ENCODE results near the gene MLH3.
"Not testable (repeated sequence)": the region's sequence is repeated elsewhere in the genome, so short reads cannot be mapped to it uniquely, and the experiment has no call there.

The MLH3 gene

GRCh38 chr14:75002392-75003249 lies 48.6 kb downstream of the MLH3 start, which contains the start of gene EIF2B2:
Gene EIF2B2, plus strand, starts transcription at chr14:75002921. Its CDS starts 70 bp downstream, at chr14:75002991.
- Histone ChIP-seq H3K4me3 (peak within 1 kb of the TSS; percentile 71 to 95 (median 88)), H3K27ac (peak within 1 kb of the TSS; percentile 66 to 94 (median 88))

DNA sequence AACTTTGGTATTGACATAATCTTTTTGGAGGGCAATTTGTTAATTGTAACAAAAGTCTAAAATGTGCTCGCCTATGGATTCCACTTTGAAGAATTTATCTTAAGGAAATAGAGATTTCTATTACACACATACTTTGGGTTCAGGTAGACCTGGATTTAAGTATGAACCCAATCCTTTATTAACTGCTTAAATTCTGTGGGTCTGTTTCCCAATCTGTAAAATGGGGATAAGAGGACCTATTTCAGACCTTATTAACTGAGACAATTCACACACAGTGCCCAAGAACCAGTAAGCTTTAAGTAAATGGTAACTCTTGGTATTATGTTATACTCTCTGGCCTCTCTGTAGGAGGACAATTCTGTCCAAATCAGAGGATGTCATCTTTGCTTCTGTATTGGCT lies 49.4 kb downstream of the MLH3 start:
- Histone ChIP-seq H3K4me3 (peak overlapping the region; percentile 71 to 95 (median 88)), H3K27ac (peak overlapping the region in 20 of 21 experiments; percentile 66 to 93 (median 88))

DNA sequence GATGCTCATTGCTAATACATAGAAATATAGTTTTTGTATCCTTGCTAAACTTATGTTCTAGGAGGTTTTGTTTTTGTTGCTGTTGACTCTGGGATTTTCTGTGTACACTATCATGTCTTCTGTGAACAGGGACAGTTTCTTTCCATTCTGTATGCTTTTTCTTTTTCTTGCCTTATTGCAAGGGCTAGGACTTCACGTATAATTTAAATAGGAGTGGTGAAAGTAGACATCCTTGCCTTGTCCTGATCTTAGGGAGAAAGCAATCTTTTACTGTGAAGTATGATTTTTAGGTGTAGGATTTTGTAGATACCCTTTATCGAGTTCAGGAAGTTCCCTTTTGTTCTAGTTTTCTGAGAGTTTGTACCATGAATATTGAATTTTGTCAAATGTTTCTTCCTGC lies 50.0 kb downstream of the MLH3 start:
- no peak overlapping the region for H3K4me3 ChIP-seq
- no peak overlapping the region for H3K27ac ChIP-seq

DNA sequence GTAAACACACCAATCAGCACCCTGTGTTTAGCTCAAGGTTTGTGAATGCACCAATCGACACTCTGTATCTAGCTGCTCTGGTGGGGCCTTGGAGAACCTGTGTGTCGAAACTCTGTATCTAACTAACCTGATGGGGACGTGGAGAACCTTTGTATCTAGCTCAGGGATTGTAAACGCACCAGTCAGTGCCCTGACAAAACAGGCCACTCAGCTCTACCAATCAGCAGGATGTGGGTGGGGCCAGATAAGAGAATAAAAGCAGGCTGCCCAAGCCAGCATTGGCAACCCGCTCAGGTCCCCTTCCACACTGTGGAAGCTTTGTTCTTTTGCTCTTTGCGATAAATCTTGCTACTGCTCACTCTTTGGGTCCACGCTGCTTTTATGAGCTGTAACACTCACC lies 55.5 kb downstream of the MLH3 start:
- not testable (repeated sequence) for H3K4me3 ChIP-seq, H3K27ac ChIP-seq

GRCh38 chr14:74994182-74994581 lies 57.1 kb downstream of the MLH3 start:
- H3K27ac ChIP-seq = peak overlapping the region in 1 of 21 experiments; percentile 21

DNA sequence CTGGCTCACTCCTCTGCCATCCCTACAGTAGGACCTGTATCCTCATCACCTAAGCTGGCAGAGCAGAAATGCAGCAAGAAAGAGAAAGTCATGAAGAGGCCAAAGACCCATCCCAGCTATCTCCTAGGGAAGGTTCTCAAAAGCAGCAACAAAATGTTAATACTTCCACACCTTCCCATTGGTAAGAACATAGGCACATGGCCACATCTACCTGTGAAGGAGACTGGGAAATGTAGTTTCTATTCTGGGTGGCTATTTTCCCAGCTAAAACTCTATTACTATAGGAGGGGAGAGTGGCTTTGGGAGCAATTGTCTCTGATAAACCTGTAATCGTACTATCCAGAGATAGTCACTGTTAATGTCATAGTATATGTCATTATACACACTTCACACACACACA lies 62.3 kb downstream of the MLH3 start:
- peak overlapping the region in 2 of 21 experiments; percentile 20 to 52 for H3K27ac ChIP-seq
- no peak overlapping the region for H3K4me3 ChIP-seq

More at GRCh38 chr14:74994182-74994581, 57.1 kb downstream of the MLH3 start:
- not testable (repeated sequence) for H3K4me3 ChIP-seq

GRCh38 chr14:74988131-74988530 lies 63.1 kb downstream of the MLH3 start:
- no peak overlapping the region for H3K4me3 ChIP-seq
- H3K27ac ChIP-seq = peak overlapping the region in 1 of 21 experiments; percentile 54

DNA sequence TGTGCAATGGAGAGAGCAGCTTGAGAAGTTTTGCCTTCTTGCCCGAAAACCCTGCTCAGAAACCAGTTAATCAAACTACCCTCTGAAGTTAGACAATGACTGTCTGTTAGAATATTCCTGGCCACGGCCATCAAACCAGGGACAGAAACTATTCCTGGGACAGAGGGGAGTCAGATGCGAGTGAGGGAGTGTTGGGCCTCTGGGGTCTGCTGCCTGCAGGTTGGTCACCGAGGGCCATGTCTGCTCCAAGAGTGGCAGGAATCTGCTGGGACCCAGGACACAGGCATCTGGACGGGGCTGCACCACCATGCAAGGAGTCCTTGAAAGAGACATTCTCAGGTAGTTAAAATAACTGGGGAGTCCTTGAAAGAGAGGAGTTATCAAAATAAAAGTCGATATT lies 65.5 kb downstream of the MLH3 start:
- Histone ChIP-seq H3K27ac (no peak overlapping the region), H3K4me3 (no peak overlapping the region)

- H3K4me3 ChIP-seq = no peak overlapping the region
- H3K27ac ChIP-seq = no peak overlapping the region
These were observed 66.3 kb downstream of the MLH3 start for GRCh38 chr14:74985028-74985310.

- Histone ChIP-seq H3K27ac (no peak overlapping the region), H3K4me3 (no peak overlapping the region)
These were observed 66.8 kb downstream of the MLH3 start for GRCh38 chr14:74984236-74985027.

GRCh38 chr14:74983343-74983742 lies 67.9 kb downstream of the MLH3 start:
- Histone ChIP-seq H3K4me3 (no peak overlapping the region), H3K27ac (no peak overlapping the region)

DNA sequence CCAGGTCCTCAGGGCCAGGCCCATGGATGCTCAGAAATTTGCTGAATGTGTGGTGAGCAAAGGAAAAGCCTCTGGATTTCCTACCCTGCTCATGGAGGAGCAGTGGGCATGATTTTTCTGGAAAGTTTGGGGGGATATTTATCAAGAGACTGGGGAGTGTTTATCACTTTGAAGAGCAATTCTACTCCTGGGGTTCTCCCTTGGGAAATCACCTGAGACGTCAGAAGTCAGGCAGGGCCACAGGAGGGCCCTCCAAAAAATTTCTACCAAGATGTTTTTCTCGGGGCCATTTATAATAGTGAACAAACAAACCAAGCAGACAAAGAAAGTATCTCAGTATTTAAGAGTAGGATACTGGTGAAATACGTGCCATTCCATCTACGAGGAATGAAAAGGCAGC lies 68.6 kb downstream of the MLH3 start:
- Histone ChIP-seq H3K4me3 (no peak overlapping the region), H3K27ac (peak overlapping the region in 1 of 21 experiments; percentile 9)

GRCh38 chr14:74981833-74982232 lies 69.4 kb downstream of the MLH3 start:
- no peak overlapping the region for H3K4me3 ChIP-seq
- H3K27ac ChIP-seq = peak overlapping the region in 2 of 21 experiments; percentile 17 to 42

GRCh38 chr14:74981462-74981782 lies 69.8 kb downstream of the MLH3 start:
- H3K4me3 ChIP-seq = no peak overlapping the region
- H3K27ac ChIP-seq = peak overlapping the region in 8 of 21 experiments; percentile 3 to 60 (median 40)

GRCh38 chr14:74980731-74981461 lies 70.4 kb downstream of the MLH3 start:
- Histone ChIP-seq H3K4me3 (no peak overlapping the region), H3K27ac (peak overlapping the region in 10 of 21 experiments; percentile 2 to 60 (median 40))

- H3K4me3 ChIP-seq = no peak overlapping the region
- H3K27ac ChIP-seq = peak overlapping the region in 5 of 21 experiments; percentile 2 to 64 (median 42)
These were observed 70.9 kb downstream of the MLH3 start for GRCh38 chr14:74980398-74980730.

- Histone ChIP-seq H3K4me3 (no peak overlapping the region), H3K27ac (peak overlapping the region in 14 of 21 experiments; percentile 12 to 72 (median 40))
These were observed 71.5 kb downstream of the MLH3 start for GRCh38 chr14:74979442-74980397.

DNA sequence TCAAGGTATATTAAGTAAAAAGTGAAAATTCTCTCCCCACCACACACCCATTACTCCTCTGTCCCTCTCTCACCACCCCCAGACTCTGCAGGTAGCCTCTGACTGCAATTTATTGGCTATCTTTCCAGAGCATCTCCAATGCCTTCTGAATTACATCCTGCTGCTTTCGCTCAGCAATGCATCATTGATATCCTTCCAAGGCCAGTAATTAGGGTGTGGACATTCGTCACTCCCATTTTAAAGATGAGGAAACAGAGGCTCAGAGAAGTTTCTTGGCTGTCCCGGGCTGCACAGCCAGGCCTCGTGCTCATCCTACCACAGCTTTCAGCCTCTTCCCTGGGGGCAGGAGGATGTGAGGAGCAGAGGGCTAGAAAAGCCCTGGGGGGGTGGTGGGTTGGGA lies 72.2 kb downstream of the MLH3 start:
- Histone ChIP-seq H3K27ac (peak overlapping the region in 11 of 21 experiments; percentile 1 to 72 (median 39)), H3K4me3 (no peak overlapping the region)

DNA sequence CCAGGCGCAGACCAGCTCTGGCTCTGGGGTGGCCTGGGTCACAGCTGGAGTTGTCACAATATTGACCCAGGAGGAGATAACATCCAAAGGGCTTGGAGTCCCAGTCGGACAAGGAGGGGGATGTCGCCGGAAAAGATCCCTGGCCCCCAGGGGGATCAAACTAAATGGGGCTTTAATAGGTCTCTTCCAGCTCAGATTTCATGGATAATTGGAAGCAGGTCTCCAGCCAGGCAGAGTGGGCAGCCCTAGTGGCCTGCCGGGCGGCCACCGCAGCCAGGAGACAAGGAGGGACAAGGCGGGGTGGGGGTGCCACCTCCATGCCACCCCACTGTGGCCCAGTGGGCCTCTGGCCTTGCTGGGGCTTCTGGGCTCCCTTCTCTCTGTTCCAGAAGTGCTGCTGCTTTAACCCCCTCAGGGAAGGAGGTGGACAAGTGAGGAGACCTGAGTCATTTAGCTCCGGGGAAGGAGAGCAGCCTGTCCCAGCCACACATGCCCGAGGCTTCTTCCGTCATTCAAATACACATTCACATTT lies 72.8 kb downstream of the MLH3 start:
- Histone ChIP-seq H3K4me3 (no peak overlapping the region), H3K27ac (peak overlapping the region in 2 of 21 experiments; percentile 13 to 72)
